HG02610 (cell line): ENCODE measurements around the gene DOK7.

Experiments
- ATAC-seq: cut with Tn5 transposase; IDR thresholded peaks from one replicate; pipeline ENCODE4 v1.9.1; 2021; ENCODE audit warnings: mild to moderate bottlenecking, moderate library complexity; ENCODE audit not compliant: unreplicated experiment

The DOK7 gene

GRCh38 chr4:3427134-3427476, 36.0 kb upstream of the DOK7 start:
- no peak for ATAC-seq

GRCh38 chr4:3427706-3428446, 35.2 kb upstream of the DOK7 start:
- ATAC-seq: no peak

- no peak for ATAC-seq
Measured at GRCh38 chr4:3429651-3430050, 33.5 kb upstream of the DOK7 start.

- no peak for ATAC-seq
Measured at GRCh38 chr4:3430524-3430923, 32.6 kb upstream of the DOK7 start.

- no peak for ATAC-seq
Measured at GRCh38 chr4:3431446-3431993, 31.6 kb upstream of the DOK7 start.

- ATAC-seq: no peak
Measured at GRCh38 chr4:3432381-3432790, 30.7 kb upstream of the DOK7 start.

- ATAC-seq: no peak
Measured at GRCh38 chr4:3433138-3433869, 29.8 kb upstream of the DOK7 start.

GRCh38 chr4:3434881-3435685, 28.0 kb upstream of the DOK7 start:
- ATAC-seq: no peak

GRCh38 chr4:3435686-3435956, 27.5 kb upstream of the DOK7 start:
- ATAC-seq: no peak

- no peak for ATAC-seq
Measured at GRCh38 chr4:3436048-3436797, 26.9 kb upstream of the DOK7 start.

GRCh38 chr4:3436798-3437581, 26.1 kb upstream of the DOK7 start:
- no peak for ATAC-seq

- ATAC-seq: no peak
Measured at GRCh38 chr4:3437582-3437936, 25.5 kb upstream of the DOK7 start.

GRCh38 chr4:3437998-3438846, 24.9 kb upstream of the DOK7 start:
- ATAC-seq: no peak

GRCh38 chr4:3438847-3439180, 24.3 kb upstream of the DOK7 start:
- no peak for ATAC-seq

- ATAC-seq: no peak
Measured at GRCh38 chr4:3439391-3439790, 23.7 kb upstream of the DOK7 start.

- no peak for ATAC-seq
Measured at GRCh38 chr4:3440011-3440410, 23.1 kb upstream of the DOK7 start.

- no peak for ATAC-seq
Measured at GRCh38 chr4:3440979-3441500, 22.1 kb upstream of the DOK7 start.

GRCh38 chr4:3441501-3442459, 21.3 kb upstream of the DOK7 start, which contains the start of gene HGFAC:
TSS of gene HGFAC (plus strand) at chr4:3441968. CDS start at chr4:3442002, 34 bp downstream.
- no peak for ATAC-seq
